ENCODE results near the gene PLA2G3. TPM values are rescaled to one million over a fixed set of nuclear protein-coding genes. Genes with fewer than 3 reads are reported as not detected.

PLA2G3 gene
- total RNA-seq, 1 experiment from 2014 or later = not detected

- ChIA-PET CTCF (no interaction called here), POLR2A (no interaction called here)
- in situ Hi-C loops (cut with HindIII; ENCODE audit: low pct_unique_long_range_greater_than_20kb, low sequenced_read_pairs) (no loop called here), intact Hi-C loops (cut with micrococcal nuclease; ENCODE audit: unreplicated experiment) (no loop called here)
- H3K4me3 ChIP-seq (ENCODE audit: low read depth in 2 of 2, low read length in 2 of 2) = no peak overlapping the region
- no peaks in the 10 kb centered on the region for H3K36me3 ChIP-seq (ENCODE audit: control insufficient read depth, insufficient read depth, low read length)
- no peak overlapping the region for H3K27ac ChIP-seq (ENCODE audit: low read length)
- BruUV-seq (replicated peaks) = no TSS peak
- no peak for ATAC-seq
- H3K27me3 ChIP-seq (ENCODE audit: control insufficient read depth, insufficient read depth, low read length) = no peaks in the 10 kb centered on the region
- no peak for TF ChIP-seq TCF7L2 (IDR thresholded peaks at IDR 0.05; ENCODE audit: low read depth, low read length)
- TF ChIP-seq CTCF (IDR thresholded peaks at IDR 0.05) = no peak
- no peak for TF ChIP-seq POLR2AphosphoS5 (IDR thresholded peaks at IDR 0.05; ENCODE audit: low read depth, low read length)
- TF ChIP-seq SIN3A (IDR thresholded peaks at IDR 0.05; ENCODE audit: borderline replicate concordance, insufficient read depth, low read depth, low read length) = no peak
- TF ChIP-seq REST (IDR thresholded peaks at IDR 0.05; ENCODE audit: insufficient read depth in 1 of 2, low read depth in 2 of 2, low read length in 1 of 2) = no peak
- no peaks in the 10 kb centered on the region for H3K9me3 ChIP-seq (ENCODE audit: control insufficient read depth, insufficient read depth, low read depth, low read length)
- no peak for DNase-seq (ENCODE audit: low read depth, low spot score)
- H3K4me1 ChIP-seq (ENCODE audit: control insufficient read depth, insufficient read depth, low read length) = no peaks in the 10 kb centered on the region
These were observed 2.7 kb upstream of the PLA2G3 start for GRCh38 chr22:31143038-31143437.

GRCh38 chr22:31142285-31142684 is 2.0 kb upstream of the PLA2G3 start:
- no TSS peak for BruUV-seq (replicated peaks)
- intact Hi-C loops (cut with micrococcal nuclease; ENCODE audit: unreplicated experiment) = no loop called here
- Histone ChIP-seq H3K4me1 (ENCODE audit: control insufficient read depth, insufficient read depth, low read length) (no peaks in the 10 kb centered on the region), H3K9me3 (ENCODE audit: control insufficient read depth, insufficient read depth, low read depth, low read length) (no peaks in the 10 kb centered on the region), H3K27ac (ENCODE audit: low read length) (no peak overlapping the region), H3K27me3 (ENCODE audit: control insufficient read depth, insufficient read depth, low read length) (no peaks in the 10 kb centered on the region), H3K4me3 (ENCODE audit: low read depth in 2 of 2, low read length in 2 of 2) (no peak overlapping the region), H3K36me3 (ENCODE audit: control insufficient read depth, insufficient read depth, low read length) (no peaks in the 10 kb centered on the region)
- POLR2A ChIA-PET = no interaction called here
- CTCF ChIA-PET = no interaction called here
- no peak for TF ChIP-seq TCF7L2 (IDR thresholded peaks at IDR 0.05; ENCODE audit: low read depth, low read length)
- no peak for TF ChIP-seq REST (IDR thresholded peaks at IDR 0.05; ENCODE audit: insufficient read depth in 1 of 2, low read depth in 2 of 2, low read length in 1 of 2)
- TF ChIP-seq POLR2AphosphoS5 (IDR thresholded peaks at IDR 0.05; ENCODE audit: low read depth, low read length) = no peak
- no peak for TF ChIP-seq CTCF (IDR thresholded peaks at IDR 0.05)
- TF ChIP-seq SIN3A (IDR thresholded peaks at IDR 0.05; ENCODE audit: borderline replicate concordance, insufficient read depth, low read depth, low read length) = no peak
- no peak for DNase-seq (ENCODE audit: low read depth, low spot score)
- in situ Hi-C loops (cut with HindIII; ENCODE audit: low pct_unique_long_range_greater_than_20kb, low sequenced_read_pairs) = no loop called here
- ATAC-seq = no peak

Measured in Panc1 (cell line).